Sigmoid colon (tissue), 7 donors: ENCODE data around the gene BGLAP. TPM values are rescaled to one million over a fixed set of nuclear protein-coding genes. Genes with fewer than 3 reads are reported as not detected.

Experiments used
- DNase-seq: peaks from one replicate; pipeline ENCODE4 v3.0.0-alpha.2; 2019
- H3K27ac ChIP-seq, 4 donors: fragments of 200-600 bp; sonication (generic); one replicate each; pipeline ENCODE4 v1.5.1; 2016 to 2019; ENCODE audit warnings: mild to moderate bottlenecking in 1 of 4
- H3K27me3 ChIP-seq, 3 donors: fragments of 200-600 bp; sonication (generic); one replicate each; pipeline ENCODE4 v1.5.1; 2019; ENCODE audit warnings: mild to moderate bottlenecking in 1 of 3
- H3K36me3 ChIP-seq, 4 donors: fragments of 200-600 bp; sonication (generic); one replicate each; pipeline ENCODE4 v1.5.1; 2016 to 2019
- H3K4me1 ChIP-seq, 4 donors: fragments of 200-600 bp; sonication (generic); one replicate each; pipeline ENCODE4 v1.5.1; 2017 to 2019
- H3K4me3 ChIP-seq, 4 donors: fragments of 200-600 bp; sonication (generic); one replicate each; pipeline ENCODE4 v1.5.1; 2017 to 2019; ENCODE audit warnings: mild to moderate bottlenecking in 2 of 4, moderate library complexity in 1 of 4
- H3K9me3 ChIP-seq, 4 donors: fragments of 200-600 bp in 3 of 4; sonication (generic) in 3 of 4; one replicate each; pipeline versions ENCODE4 v1.5.1 to v1.6.1; 2013 to 2019
- CTCF ChIP-seq, 4 experiments: fragments of 450-650 bp in 3 of 4; fragments of 200-600 bp in 1 of 4; IDR thresholded peaks; one replicate each; pipeline ENCODE4 v1.5.1; 2016 to 2019; ENCODE audit warnings: antibody characterized with exemption in 4 of 4, mild to moderate bottlenecking in 3 of 4, moderate library complexity in 2 of 4
- EP300 ChIP-seq, 4 donors: sonication (generic); formaldehyde crosslinking; IDR thresholded peaks; one replicate each; pipeline ENCODE4 v1.6.1; 2017; ENCODE audit warnings: antibody characterized with exemption in 4 of 4
- POLR2A ChIP-seq, 2 donors: fragments of 450-650 bp; IDR thresholded peaks; one replicate each; pipeline ENCODE4 v1.6.1; 2016; ENCODE audit warnings: antibody characterized with exemption in 2 of 2, mild to moderate bottlenecking in 2 of 2, moderate library complexity in 2 of 2
- POLR2AphosphoS5 ChIP-seq, 4 donors: sonication (generic); formaldehyde crosslinking; IDR thresholded peaks; one replicate each; pipeline ENCODE4 v1.6.1; 2017; ENCODE audit warnings: antibody characterized with exemption in 4 of 4
- WGBS, 2 donors: extraction: QIAGEN DNeasy Blood & Tissue Kit; methylation state at CpG; one replicate each; pipeline ENCODE4 v1.1.7; 2013; 5-methylcytosine and 5-hydroxymethylcytosine counted together
- intact Hi-C: fragments of 100-400 bp; cut with DNase I; formaldehyde crosslinking; loops from one replicate; pipeline ENCODE4 v1.15.1; 2023
- polyA plus RNA-seq, 3 donors: library from polyadenylated mRNA; stranded (reverse); fragments of 200-250 nt; gene quantifications; one replicate each; pipeline ENCODE4 v1.2.3, GENCODE V29; 2013
- total RNA-seq, 4 donors: library from RNA; depleted of rRNA; stranded (reverse); fragments of >200 nt; gene quantifications; one replicate each; pipeline ENCODE4 v1.1.0, GENCODE V29; 2016
- donor health status: healthy with polysubstance abuse.
- donor health status: Bipolar disorder and iron deficiency.
- donor health status: healthy.

BGLAP gene
- total and polyA plus RNA-seq, 7 donors, result 1.0 to 15.9 (median 4.3) TPM; not detected in 2

GRCh38 chr1:156229809-156230472 is 12.0 kb upstream of the BGLAP start:
- peak overlapping the region; percentile 2 to 56 (median 44) for H3K27ac ChIP-seq
- DNase-seq, result peak; percentile 82
- H3K4me3 ChIP-seq, result no peak overlapping the region
- intact Hi-C loops, result no loop called here
- TF ChIP-seq POLR2AphosphoS5 (IDR thresholded peaks at IDR 0.05), result peak in 2 of 4 donors; percentile 20 to 32
- no peak for TF ChIP-seq EP300 (IDR thresholded peaks at IDR 0.05)
- peaks cover 5 to 23% (median 13%) of the 10 kb centered on the region in 4 donors for H3K36me3 ChIP-seq
- H3K4me1 ChIP-seq, result peaks cover 0 to 23% (median 14%) of the 10 kb centered on the region in 4 donors
- WGBS, 2 donors, result 87 to 89% methylated on average over 11 of the region's 11 CpGs
- no peaks in the 10 kb centered on the region for H3K27me3 ChIP-seq
- H3K9me3 ChIP-seq, result no peaks in the 10 kb centered on the region

- DNase-seq, result no peak
- Histone ChIP-seq H3K4me3 (no peak overlapping the region), H3K4me1 (peaks cover 0 to 18% (median 14%) of the 10 kb centered on the region in 4 donors), H3K27me3 (no peaks in the 10 kb centered on the region), H3K27ac (peak overlapping the region in 3 of 4 donors; percentile 2 to 56 (median 40)), H3K9me3 (no peaks in the 10 kb centered on the region), H3K36me3 (peaks cover 5 to 25% (median 13%) of the 10 kb centered on the region in 4 donors)
- intact Hi-C loops, result no loop called here
- 87 to 93% methylated on average over 1 of the region's 1 CpG for WGBS, 2 donors
- TF ChIP-seq POLR2A (IDR thresholded peaks at IDR 0.05) (no peak), CTCF (IDR thresholded peaks at IDR 0.05) (no peak), EP300 (IDR thresholded peaks at IDR 0.05) (no peak), POLR2AphosphoS5 (IDR thresholded peaks at IDR 0.05) (no peak)
Measured at GRCh38 chr1:156230473-156230837, 11.5 kb upstream of the BGLAP start.

- Histone ChIP-seq H3K4me3 (no peak overlapping the region), H3K27ac (no peak overlapping the region), H3K36me3 (peaks cover 15 to 44% (median 26%) of the 10 kb centered on the region in 4 donors), H3K27me3 (no peaks in the 10 kb centered on the region), H3K9me3 (no peaks in the 10 kb centered on the region), H3K4me1 (peaks cover 0 to 17% (median 13%) of the 10 kb centered on the region in 4 donors)
- intact Hi-C loops, result no loop called here
- TF ChIP-seq EP300 (IDR thresholded peaks at IDR 0.05) (no peak), CTCF (IDR thresholded peaks at IDR 0.05) (no peak)
- DNase-seq, result no peak
- 87 to 88% methylated on average over 12 of the region's 12 CpGs for WGBS, 2 donors
Measured at GRCh38 chr1:156232201-156232894, 9.6 kb upstream of the BGLAP start.

GRCh38 chr1:156233426-156234127 is 8.4 kb upstream of the BGLAP start:
- Histone ChIP-seq H3K4me3 (no peak overlapping the region), H3K27me3 (no peaks in the 10 kb centered on the region), H3K36me3 (peaks cover 16 to 54% (median 37%) of the 10 kb centered on the region in 4 donors), H3K27ac (no peak overlapping the region), H3K9me3 (no peaks in the 10 kb centered on the region), H3K4me1 (peaks cover 0 to 17% (median 13%) of the 10 kb centered on the region in 4 donors)
- intact Hi-C loops, result no loop called here
- 81 to 88% methylated on average over 5 of the region's 5 CpGs for WGBS, 2 donors
- no peak for DNase-seq
- no peak for TF ChIP-seq POLR2AphosphoS5 (IDR thresholded peaks at IDR 0.05)
- no peak for TF ChIP-seq CTCF (IDR thresholded peaks at IDR 0.05)
- TF ChIP-seq POLR2A (IDR thresholded peaks at IDR 0.05), result no peak
- TF ChIP-seq EP300 (IDR thresholded peaks at IDR 0.05), result no peak

- Histone ChIP-seq H3K27me3 (no peaks in the 10 kb centered on the region), H3K4me1 (no peaks in the 10 kb centered on the region), H3K27ac (no peak overlapping the region), H3K36me3 (peaks cover 25 to 75% (median 46%) of the 10 kb centered on the region in 4 donors), H3K4me3 (no peak overlapping the region), H3K9me3 (no peaks in the 10 kb centered on the region)
- 95 to 97% methylated on average over 12 of the region's 12 CpGs for WGBS, 2 donors
- intact Hi-C loops, result no loop called here
- DNase-seq, result no peak
- TF ChIP-seq POLR2AphosphoS5 (IDR thresholded peaks at IDR 0.05) (no peak), EP300 (IDR thresholded peaks at IDR 0.05) (no peak), CTCF (IDR thresholded peaks at IDR 0.05) (no peak), POLR2A (IDR thresholded peaks at IDR 0.05) (no peak)
Measured at GRCh38 chr1:156236164-156236563, 5.8 kb upstream of the BGLAP start.
